PC-3 (cell line): Measurements from ENCODE around the gene SPIRE1. TPM values are rescaled to one million over a fixed set of nuclear protein-coding genes. Genes with fewer than 3 reads are reported as not detected.
A peak's percentile ranks its signal among the peaks of the same experiment; 100 is the strongest.

ENCODE experiments used
- ATAC-seq: fragments of 200-7000 bp; cut with Tn5 transposase; 2 replicates; pipeline ENCODE4 v1.9.1; 2020; ENCODE audit warnings: mild to moderate bottlenecking, moderate library complexity
- BruUV-seq: library from RNA; stranded (reverse); fragments of 400-500 nt; replicated peaks from 2 replicates; lab custom pipeline; 2021; lab: Mats Ljungman, UMichigan
- CTCF ChIA-PET: fragments of 300-600 bp; sonication (Branson Sonifier 250); formaldehyde crosslinking; loops from one replicate; lab custom pipeline; 2022; ENCODE audit warnings: antibody characterized with exemption; lab: Charles Lee
- POLR2A ChIA-PET: fragments of 300-600 bp; sonication (Branson Sonifier 250); formaldehyde crosslinking; loops from one replicate; lab custom pipeline; 2022; ENCODE audit warnings: antibody characterized with exemption; ENCODE audit not compliant: unreplicated experiment; lab: Charles Lee
- DNase-seq: peaks from one replicate; pipeline ENCODE4 v3.0.0-alpha.2; 2015
- H2AFZ ChIP-seq: fragments of 300-600 bp; sonication (generic); 2 replicates; pipeline ENCODE4 v1.6.0; 2016; ENCODE audit warnings: antibody characterized with exemption, low read length
- H3F3A ChIP-seq: fragments of 300-600 bp; sonication (generic); one replicate; pipeline ENCODE4 v1.6.0; 2017; ENCODE audit warnings: antibody characterized with exemption, low read length, control low read depth, mild to moderate bottlenecking; ENCODE audit not compliant: unreplicated experiment
- H3K27ac ChIP-seq: fragments of 300-600 bp; sonication (generic); 2 replicates; pipeline ENCODE4 v1.5.1; 2016; ENCODE audit warnings: mild to moderate bottlenecking, low read length
- H3K27me3 ChIP-seq: fragments of 300-600 bp; sonication (generic); 2 replicates; pipeline ENCODE4 v1.6.1; 2016; ENCODE audit warnings: low read length, mixed read lengths
- H3K36me3 ChIP-seq: fragments of 300-600 bp; sonication (generic); 2 replicates; pipeline ENCODE4 v1.6.1; 2016; ENCODE audit warnings: low read depth, mixed run types, low read length, mixed read lengths
- H3K4me1 ChIP-seq: fragments of 300-600 bp; sonication (generic); 2 replicates; pipeline ENCODE4 v1.5.1; 2016; ENCODE audit warnings: low read length; ENCODE audit not compliant: insufficient read depth
- H3K4me2 ChIP-seq: fragments of 300-600 bp; sonication (generic); 2 replicates; pipeline ENCODE4 v1.6.0; 2016; ENCODE audit warnings: low read length
- H3K4me3 ChIP-seq: fragments of 300-600 bp; sonication (generic); 2 replicates; pipeline ENCODE4 v1.5.1; 2016; ENCODE audit warnings: mild to moderate bottlenecking, low read length, mixed read lengths
- H3K79me2 ChIP-seq: fragments of 300-600 bp; sonication (generic); 2 replicates; pipeline ENCODE4 v1.6.1; 2017; ENCODE audit warnings: low read length, mixed read lengths
- H3K9ac ChIP-seq: fragments of 300-600 bp; sonication (generic); 2 replicates; pipeline ENCODE4 v1.6.0; 2016; ENCODE audit warnings: mild to moderate bottlenecking, low read length
- H3K9me2 ChIP-seq: fragments of 300-600 bp; sonication (generic); replicated peaks from 2 replicates; pipeline ENCODE4 v1.6.1; 2016; ENCODE audit warnings: mixed run types, low read length, mixed read lengths
- H3K9me3 ChIP-seq: fragments of 300-600 bp; sonication (generic); 2 replicates; pipeline ENCODE4 v1.6.1; 2016; ENCODE audit warnings: low read length, mixed read lengths
- H4K20me1 ChIP-seq: fragments of 300-600 bp; sonication (generic); 2 replicates; pipeline ENCODE4 v1.6.1; 2016; ENCODE audit warnings: low read length, mixed read lengths
- CTCF ChIP-seq: fragments of 300-600 bp; sonication (generic); conservative IDR thresholded peaks from 2 replicates; pipeline ENCODE4 v1.5.1; 2017; ENCODE audit warnings: antibody characterized with exemption, low read depth, mild to moderate bottlenecking, low read length
- EZH2 ChIP-seq: fragments of 300-600 bp; sonication (generic); IDR thresholded peaks from one replicate; pipeline ENCODE4 v1.6.1; 2017; ENCODE audit warnings: antibody characterized with exemption, mild to moderate bottlenecking, low read length; ENCODE audit not compliant: unreplicated experiment
- EZH2phosphoT487 ChIP-seq: fragments of 300-600 bp; sonication (generic); IDR thresholded peaks from 2 replicates; pipeline ENCODE4 v1.6.1; 2018; ENCODE audit warnings: mild to moderate bottlenecking, antibody characterized with exemption, low read length, borderline replicate concordance
- intact Hi-C: fragments of 100-400 bp; cut with micrococcal nuclease; formaldehyde crosslinking; loops from 2 replicates; pipeline ENCODE4 v1.9.0; 2023
- total RNA-seq: library from RNA; depleted of rRNA; stranded (reverse); fragments of >200 nt; gene quantifications from 2 replicates; pipeline ENCODE4 v1.2.3, GENCODE V29; 2014

The SPIRE1 gene
- total RNA-seq, 1 experiment from 2014 or later: 32.4 TPM

GRCh38 chr18:12656938-12657683 lies 796 bp downstream of the SPIRE1 start:
- peaks cover 48% of the 10 kb centered on the region for H3K4me1 ChIP-seq
- H3F3A ChIP-seq: no peaks in the 10 kb centered on the region
- H3K27me3 ChIP-seq: no peaks in the 10 kb centered on the region
- intact Hi-C loops: loop anchor here (2.0 to 5.0 kb wide), 2 partner anchors 14 to 180 kb away; no protein-coding TSS in a partner anchor
- H3K4me2 ChIP-seq: peak overlapping the region; percentile 81
- ATAC-seq: peak; percentile 27
- no peak for TF ChIP-seq EZH2
- no peak for TF ChIP-seq EZH2phosphoT487
- TF ChIP-seq CTCF: no peak
- peak overlapping the region; percentile 73 for H3K9ac ChIP-seq
- CTCF ChIA-PET: interaction anchor here (0.7 kb wide), 1 partner anchor 46 kb away, joined by 3 read pairs; no protein-coding TSS in a partner anchor
- DNase-seq: peak; percentile 27
- H3K9me3 ChIP-seq: no peaks in the 10 kb centered on the region
- no peaks in the 10 kb centered on the region for H3K9me2 ChIP-seq
- H3K27ac ChIP-seq: peak overlapping the region; percentile 6
- peak overlapping the region; percentile 53 for H2AFZ ChIP-seq
- H3K4me3 ChIP-seq: peak overlapping the region; percentile 78
- BruUV-seq: no TSS peak
- peaks cover 63% of the 10 kb centered on the region for H3K79me2 ChIP-seq
- POLR2A ChIA-PET: interaction anchor here (0.6 kb wide), 1 partner anchor 50 kb away, joined by 4 read pairs; no protein-coding TSS in a partner anchor
- peaks cover 25% of the 10 kb centered on the region for H4K20me1 ChIP-seq
- no peaks in the 10 kb centered on the region for H3K36me3 ChIP-seq

DNA sequence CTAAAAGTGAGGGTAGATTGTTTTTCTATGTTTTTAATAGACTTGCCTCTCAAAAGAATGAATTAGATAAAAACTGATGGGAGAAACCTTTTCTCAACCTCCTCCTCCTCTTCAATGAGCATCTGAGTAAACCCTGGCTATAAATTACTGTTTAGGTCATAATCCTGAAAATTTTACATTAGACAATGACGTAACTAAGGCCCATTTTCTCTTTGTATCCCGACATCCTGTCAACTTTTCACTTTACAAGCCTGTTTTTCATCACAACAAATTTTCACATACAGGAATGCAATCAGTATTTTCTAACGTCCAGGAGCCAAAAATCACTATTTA lies 1.3 kb downstream of the SPIRE1 start:
- Histone ChIP-seq H3K9me2 (no peaks in the 10 kb centered on the region), H3K36me3 (no peaks in the 10 kb centered on the region), H3K4me3 (peak overlapping the region; percentile 78), H3K27me3 (no peaks in the 10 kb centered on the region), H3K9me3 (no peaks in the 10 kb centered on the region), H3K4me1 (peaks cover 48% of the 10 kb centered on the region), H3F3A (no peaks in the 10 kb centered on the region), H3K9ac (peak overlapping the region; percentile 73), H3K4me2 (peak overlapping the region; percentile 81), H4K20me1 (peaks cover 27% of the 10 kb centered on the region), H3K79me2 (peaks cover 68% of the 10 kb centered on the region), H2AFZ (peak overlapping the region; percentile 53), H3K27ac (peak overlapping the region; percentile 6)
- no peak for ATAC-seq
- intact Hi-C loops: loop anchor here (2.0 to 5.0 kb wide), 2 partner anchors 14 to 179 kb away; no protein-coding TSS in a partner anchor
- TF ChIP-seq EZH2phosphoT487: no peak
- TSS peak; percentile 66 for BruUV-seq
- no peak for DNase-seq
- CTCF ChIA-PET: no interaction called here
- POLR2A ChIA-PET: no interaction called here

GRCh38 chr18:12654971-12655370 lies 2.9 kb downstream of the SPIRE1 start:
- Histone ChIP-seq H3K27ac (no peak overlapping the region), H3F3A (no peaks in the 10 kb centered on the region), H3K4me3 (peak overlapping the region; percentile 78; the same call in 1 of the 2 replicates), H3K9ac (no peak overlapping the region), H3K4me1 (peaks cover 41% of the 10 kb centered on the region), H3K9me3 (no peaks in the 10 kb centered on the region), H3K9me2 (no peaks in the 10 kb centered on the region), H2AFZ (no peak overlapping the region), H3K36me3 (no peaks in the 10 kb centered on the region), H3K79me2 (peaks cover 82% of the 10 kb centered on the region), H3K27me3 (no peaks in the 10 kb centered on the region), H4K20me1 (peaks cover 26% of the 10 kb centered on the region), H3K4me2 (peak overlapping the region; percentile 81)
- CTCF ChIA-PET: no interaction called here
- TF ChIP-seq EZH2: no peak
- no peak for TF ChIP-seq EZH2phosphoT487
- TF ChIP-seq CTCF: no peak
- DNase-seq: no peak
- intact Hi-C loops: loop anchor here (5.0 kb wide), 1 partner anchor 178 kb away; no protein-coding TSS in a partner anchor
- POLR2A ChIA-PET: no interaction called here
- ATAC-seq: no peak
- no TSS peak for BruUV-seq
